Effector memory CD8-positive, alpha-beta T cell (primary cell): ENCODE measurements around the gene TMEM269.

Experiments used
- ATAC-seq: fragments of 150-1000 bp; cut with Tn5 transposase; replicated peaks from 2 replicates; pipeline ENCODE4 v1.10.0; 2021; ENCODE audit warnings: mild to moderate bottlenecking, moderate library complexity
- DNase-seq, 3 experiments: peaks; one replicate each; pipeline ENCODE4 v3.0.0; 2021
- H3K27ac Mint-ChIP-seq, 2 donors: one replicate each; pipeline ENCODE4 v1.8.0; 2022; ENCODE audit warnings: mild to moderate bottlenecking in 2 of 2, mixed read lengths in 2 of 2, moderate library complexity in 2 of 2
- H3K27me3 Mint-ChIP-seq, 2 donors: one replicate each; pipeline ENCODE4 v1.8.0; 2022; ENCODE audit warnings: mixed read lengths in 2 of 2
- H3K36me3 Mint-ChIP-seq: one replicate; pipeline ENCODE4 v1.8.0; 2022; ENCODE audit warnings: mild to moderate bottlenecking, moderate library complexity, mixed read lengths; ENCODE audit not compliant: insufficient read depth
- H3K4me1 Mint-ChIP-seq, 2 donors: one replicate each; pipeline ENCODE4 v1.8.0; 2022; ENCODE audit warnings: low read depth in 2 of 2, mixed read lengths in 2 of 2
- H3K4me3 Mint-ChIP-seq, 2 donors: one replicate each; pipeline ENCODE4 v1.8.0; 2022; ENCODE audit warnings: mild to moderate bottlenecking in 2 of 2, mixed read lengths in 2 of 2, moderate library complexity in 2 of 2
- H3K9me3 Mint-ChIP-seq, 2 donors: one replicate each; pipeline ENCODE4 v1.8.0; 2022; ENCODE audit warnings: mixed read lengths in 2 of 2

Gene TMEM269

DNA sequence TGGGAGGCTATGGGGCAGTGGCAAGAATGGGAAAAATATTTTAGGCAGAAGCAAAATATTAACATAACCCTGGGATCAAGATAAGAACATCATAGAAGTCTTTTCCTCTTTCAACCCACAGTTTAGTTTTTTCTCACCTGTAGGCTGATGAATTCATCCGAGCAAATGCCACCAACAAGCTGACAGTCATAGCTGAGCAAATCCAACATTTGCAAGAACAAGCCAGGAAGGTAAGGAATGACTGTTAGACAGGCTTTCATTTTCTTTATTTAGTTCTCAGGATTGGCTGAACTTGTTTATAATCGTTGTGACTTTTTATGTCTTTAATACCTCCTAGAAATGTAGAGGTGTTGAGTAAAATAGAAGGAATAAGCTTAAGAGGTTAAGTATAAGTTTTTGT is 11.4 kb upstream of the TMEM269 start:
- Mint-ChIP-seq H3K36me3 (peaks cover 45% of the 10 kb centered on the region), H3K9me3 (no peaks in the 10 kb centered on the region), H3K27me3 (no peaks in the 10 kb centered on the region), H3K4me1 (peaks cover 22 to 35% of the 10 kb centered on the region in 2 donors), H3K4me3 (no peak overlapping the region), H3K27ac (peak overlapping the region; percentile 38 to 55)
- DNase-seq (no peak), ATAC-seq (no peak)

DNA sequence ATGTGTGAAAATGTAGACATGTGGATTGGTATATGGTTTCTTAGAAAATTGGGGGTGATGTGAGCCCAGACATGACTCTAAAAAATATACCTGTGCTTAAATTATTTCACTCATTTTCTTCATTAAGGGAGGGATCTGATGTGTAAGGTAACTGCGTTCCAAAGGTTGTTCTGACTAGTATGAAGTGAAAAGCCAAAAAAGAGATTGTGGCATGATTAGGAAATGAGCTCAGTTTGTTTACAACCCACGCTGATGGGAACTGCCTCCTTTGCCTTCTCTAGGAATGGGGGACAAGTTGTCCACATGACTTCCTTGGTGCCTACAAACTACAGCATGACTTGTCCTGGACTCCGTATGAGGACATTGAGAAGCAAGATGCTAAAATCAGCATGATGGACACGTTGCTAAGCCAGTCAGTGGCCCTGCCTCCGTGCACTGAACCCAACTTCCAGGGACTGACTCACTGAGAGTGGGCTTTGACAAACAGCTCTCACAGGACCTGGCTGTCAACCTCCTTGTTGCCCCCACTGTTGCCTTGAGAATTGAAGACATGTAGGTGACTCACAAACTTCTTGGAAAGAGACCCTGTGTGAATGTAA is 9.8 kb upstream of the TMEM269 start:
- no peaks in the 10 kb centered on the region for H3K9me3 Mint-ChIP-seq
- peaks cover 48% of the 10 kb centered on the region for H3K36me3 Mint-ChIP-seq
- DNase-seq (no peak), ATAC-seq (no peak)
- no peaks in the 10 kb centered on the region for H3K27me3 Mint-ChIP-seq
- no peak overlapping the region for H3K27ac Mint-ChIP-seq
- H3K4me3 Mint-ChIP-seq, result no peak overlapping the region
- H3K4me1 Mint-ChIP-seq, result peaks cover 21 to 22% of the 10 kb centered on the region in 2 donors

DNA sequence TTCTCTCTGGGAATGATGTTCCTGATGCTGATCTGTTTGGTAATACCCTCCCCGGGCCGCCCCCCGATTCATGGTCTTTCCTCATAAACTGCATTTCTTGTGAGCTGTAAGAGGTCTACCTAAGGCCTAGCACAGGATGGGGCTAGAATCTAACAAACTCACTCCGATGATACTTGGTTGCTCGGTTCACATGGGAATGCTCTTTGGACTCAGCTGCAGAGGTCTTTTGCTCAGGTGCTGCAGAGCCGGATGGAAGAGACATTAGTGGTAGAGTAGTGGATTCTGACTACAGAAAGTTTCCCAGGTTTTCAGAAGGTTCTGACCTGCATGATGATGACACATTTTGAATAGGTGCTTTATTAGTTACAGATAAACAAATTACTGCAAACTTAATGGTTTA is 8.3 kb upstream of the TMEM269 start:
- no peaks in the 10 kb centered on the region for H3K9me3 Mint-ChIP-seq
- DNase-seq (no peak), ATAC-seq (no peak)
- H3K36me3 Mint-ChIP-seq, result peaks cover 47% of the 10 kb centered on the region
- peak overlapping the region in 1 of 2 donors; percentile 25 for H3K27ac Mint-ChIP-seq
- H3K4me1 Mint-ChIP-seq, result peaks cover 12 to 23% of the 10 kb centered on the region in 2 donors
- H3K27me3 Mint-ChIP-seq, result no peaks in the 10 kb centered on the region
- no peak overlapping the region for H3K4me3 Mint-ChIP-seq

DNA sequence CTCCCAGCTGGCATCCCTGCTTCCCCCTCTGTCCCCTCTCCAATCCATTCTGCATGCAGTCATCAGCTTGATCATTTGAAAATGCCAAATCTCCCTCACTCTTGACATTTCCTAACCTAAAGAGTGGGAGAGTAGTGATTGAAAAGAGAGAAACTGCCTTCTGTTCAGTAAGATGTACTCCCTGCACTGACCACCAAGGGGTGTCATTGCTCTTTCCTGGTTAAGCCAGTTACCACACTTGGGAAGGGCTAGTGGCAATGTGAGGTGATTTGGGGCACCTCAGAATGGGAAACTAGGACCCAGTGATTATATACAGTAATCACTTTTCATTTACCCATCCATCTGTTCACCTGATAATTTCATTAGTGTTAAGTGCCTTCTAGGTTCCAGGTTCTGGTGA is 6.9 kb upstream of the TMEM269 start:
- Mint-ChIP-seq H3K9me3 (no peaks in the 10 kb centered on the region), H3K36me3 (peaks cover 55% of the 10 kb centered on the region), H3K27ac (peak overlapping the region; percentile 13 to 60), H3K4me1 (peaks cover 4 to 20% of the 10 kb centered on the region in 2 donors), H3K4me3 (no peak overlapping the region), H3K27me3 (no peaks in the 10 kb centered on the region)
- ATAC-seq (peak; percentile 42), DNase-seq (no peak)

DNA sequence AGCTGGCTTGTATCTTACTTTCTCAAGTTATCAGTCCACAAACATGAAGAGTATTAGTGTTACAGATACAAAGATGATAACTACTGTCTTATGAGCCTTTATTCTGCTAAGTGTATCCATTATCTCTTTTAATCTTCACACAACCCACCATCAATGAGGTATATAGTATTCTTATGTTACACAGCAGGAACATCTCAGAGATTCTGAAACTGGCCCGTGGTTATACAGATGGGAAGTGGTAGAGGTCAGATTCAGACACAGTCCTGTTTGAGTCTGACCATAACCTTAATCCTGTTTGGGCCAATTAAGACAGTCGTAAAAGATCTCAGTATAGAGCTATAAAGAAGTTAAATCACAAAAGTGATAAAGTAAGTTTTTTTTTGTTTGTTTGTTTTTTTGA is 5.1 kb upstream of the TMEM269 start:
- peaks cover 48% of the 10 kb centered on the region for H3K36me3 Mint-ChIP-seq
- DNase-seq, result no peak
- peaks cover 0 to 22% of the 10 kb centered on the region in 2 donors for H3K4me1 Mint-ChIP-seq
- H3K27me3 Mint-ChIP-seq, result no peaks in the 10 kb centered on the region
- no peak overlapping the region for H3K27ac Mint-ChIP-seq
- no peak overlapping the region for H3K4me3 Mint-ChIP-seq
- H3K9me3 Mint-ChIP-seq, result no peaks in the 10 kb centered on the region
- ATAC-seq, result no peak

DNA sequence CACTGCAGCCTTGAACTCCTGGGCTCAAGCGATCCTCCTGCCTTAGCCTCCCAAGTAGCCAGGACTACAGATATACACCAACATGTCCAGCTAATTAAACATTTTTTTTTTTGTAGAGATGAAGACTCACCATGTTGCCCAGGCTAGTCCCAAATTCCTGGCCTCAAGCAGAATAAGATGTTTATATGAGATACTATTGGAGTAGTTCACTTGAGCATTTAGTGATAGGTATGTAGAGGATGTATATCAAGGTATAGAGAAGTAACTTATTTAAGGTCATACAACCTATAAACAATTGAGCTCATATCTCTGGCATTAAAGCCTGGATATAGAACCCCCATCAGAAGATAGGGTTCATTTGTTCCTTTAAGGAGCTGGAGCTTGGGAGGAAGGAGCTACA is 4.6 kb upstream of the TMEM269 start:
- ATAC-seq, result no peak
- Mint-ChIP-seq H3K4me1 (peaks cover under 1 to 25% of the 10 kb centered on the region in 2 donors), H3K27me3 (no peaks in the 10 kb centered on the region), H3K27ac (no peak overlapping the region), H3K36me3 (peaks cover 44% of the 10 kb centered on the region), H3K4me3 (no peak overlapping the region), H3K9me3 (no peaks in the 10 kb centered on the region)
- no peak for DNase-seq

DNA sequence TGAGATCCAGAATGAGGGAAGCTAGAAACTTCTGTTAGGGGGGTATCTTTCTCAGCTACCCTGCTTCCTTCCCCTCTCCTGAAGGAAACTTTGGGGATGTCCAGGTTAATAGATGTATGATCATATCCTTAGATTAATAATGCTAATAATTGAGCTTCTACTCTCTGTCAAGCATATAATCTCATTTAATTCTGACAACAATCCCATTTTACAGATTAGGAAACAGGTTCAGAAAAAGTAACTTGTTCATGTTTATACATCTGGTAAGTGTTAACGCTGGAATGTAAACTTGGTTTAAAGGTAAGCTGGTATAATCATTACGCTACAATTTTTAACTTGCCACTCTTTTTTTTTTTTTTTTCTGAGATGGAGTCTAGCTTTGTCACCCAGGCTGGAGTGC is 1.7 kb upstream of the TMEM269 start:
- Mint-ChIP-seq H3K9me3 (no peaks in the 10 kb centered on the region), H3K4me1 (peaks cover 9 to 30% of the 10 kb centered on the region in 2 donors), H3K27ac (no peak overlapping the region), H3K4me3 (no peak overlapping the region), H3K36me3 (peaks cover 27% of the 10 kb centered on the region), H3K27me3 (no peaks in the 10 kb centered on the region)
- DNase-seq (no peak), ATAC-seq (no peak)

DNA sequence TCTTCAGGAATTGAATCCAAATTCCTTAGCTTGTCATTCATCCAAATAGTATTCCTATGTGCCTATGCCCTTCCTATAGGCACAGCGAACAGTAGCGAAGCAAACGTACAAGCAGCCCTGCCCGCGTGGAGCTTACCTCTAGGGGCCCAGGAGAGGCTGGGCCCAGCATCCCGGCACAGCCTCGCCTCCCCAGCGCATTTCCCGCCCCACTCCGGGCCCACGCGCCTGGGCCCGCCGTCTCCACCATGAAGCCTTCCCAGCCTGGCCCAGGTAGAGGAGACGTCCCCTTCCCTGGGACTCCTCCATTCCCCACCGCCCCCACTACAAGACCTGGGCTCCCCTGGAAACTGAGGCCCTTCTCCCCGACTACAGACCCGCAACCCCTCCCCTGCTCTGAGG is 245 bp upstream of the TMEM269 start:
- Mint-ChIP-seq H3K27me3 (no peaks in the 10 kb centered on the region), H3K4me1 (peaks cover 9 to 25% of the 10 kb centered on the region in 2 donors), H3K36me3 (peaks cover 20% of the 10 kb centered on the region), H3K4me3 (peak overlapping the region; percentile 43 to 74), H3K27ac (peak overlapping the region; percentile 14 to 15), H3K9me3 (no peaks in the 10 kb centered on the region)
- ATAC-seq (no peak), DNase-seq (no peak)

DNA sequence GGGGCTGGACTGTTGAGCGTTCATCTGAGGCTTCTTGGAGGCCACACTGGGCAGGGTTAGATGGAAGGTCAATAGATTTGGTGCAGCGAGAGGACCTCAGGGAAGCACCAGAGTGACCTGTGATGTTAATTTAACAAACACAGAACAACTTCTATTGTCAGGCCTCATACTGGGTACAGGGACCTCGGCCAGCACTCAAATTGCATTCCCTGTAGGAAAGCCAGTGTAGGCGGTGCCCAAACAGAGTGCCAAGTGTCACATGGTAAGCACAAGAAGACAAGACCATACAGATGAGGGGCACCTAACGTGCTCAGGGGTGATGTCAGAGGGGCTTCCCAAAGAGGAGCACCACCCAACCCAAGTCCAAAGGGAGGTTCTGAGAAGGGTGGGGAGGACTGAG is 1.3 kb downstream of the TMEM269 start:
- DNase-seq (no peak), ATAC-seq (no peak)
- Mint-ChIP-seq H3K4me3 (peak overlapping the region; percentile 74 to 84), H3K4me1 (peaks cover 9 to 20% of the 10 kb centered on the region in 2 donors), H3K9me3 (no peaks in the 10 kb centered on the region), H3K27me3 (no peaks in the 10 kb centered on the region), H3K27ac (peak overlapping the region; percentile 55 to 72), H3K36me3 (peaks cover 20% of the 10 kb centered on the region)

DNA sequence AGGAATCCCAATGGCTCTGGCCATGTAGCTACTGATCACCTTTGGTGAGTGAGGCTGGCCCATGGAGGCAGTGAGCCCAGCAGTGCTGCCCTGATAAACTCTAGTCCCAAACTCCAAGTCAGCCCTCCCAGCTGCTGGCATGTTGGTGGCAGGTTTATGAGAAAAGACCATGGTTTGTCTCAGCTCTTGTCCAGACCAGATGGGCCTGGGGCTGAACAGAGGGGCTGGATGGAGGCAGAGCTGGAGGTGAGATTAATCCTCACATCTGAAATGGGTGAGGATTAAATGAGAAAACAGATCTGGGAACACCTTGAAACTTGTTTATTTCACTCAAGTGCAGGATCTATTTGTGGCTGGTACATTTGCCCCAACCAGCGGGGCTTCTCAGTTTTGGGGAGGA is 3.2 kb downstream of the TMEM269 start:
- ATAC-seq (no peak), DNase-seq (no peak)
- Mint-ChIP-seq H3K27ac (no peak overlapping the region), H3K36me3 (peaks cover 8% of the 10 kb centered on the region), H3K9me3 (no peaks in the 10 kb centered on the region), H3K4me1 (peaks cover 9 to 17% of the 10 kb centered on the region in 2 donors), H3K4me3 (no peak overlapping the region), H3K27me3 (no peaks in the 10 kb centered on the region)

DNA sequence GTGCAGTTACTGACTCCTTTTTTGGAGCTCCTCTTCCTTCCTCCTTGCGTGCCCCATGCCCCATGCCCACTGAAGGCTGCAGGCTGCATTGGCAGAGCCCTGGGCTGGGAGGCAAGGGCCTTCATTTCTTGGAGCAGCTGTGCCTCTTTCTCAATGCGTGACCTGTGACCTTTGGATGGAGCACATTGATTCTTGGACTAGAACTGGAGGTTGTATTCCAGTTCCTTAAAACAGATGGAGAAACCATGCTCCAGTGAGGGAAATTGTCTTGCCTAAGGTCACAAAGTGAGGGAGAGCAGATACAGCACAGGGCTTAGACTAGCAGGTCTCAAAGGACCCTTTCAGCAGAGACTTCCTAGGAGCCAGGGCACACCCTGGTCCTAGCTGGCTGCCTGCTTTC is 9.0 kb downstream of the TMEM269 start:
- H3K9me3 Mint-ChIP-seq, result no peaks in the 10 kb centered on the region
- H3K36me3 Mint-ChIP-seq, result no peaks in the 10 kb centered on the region
- ATAC-seq (no peak), DNase-seq (no peak)
- H3K4me1 Mint-ChIP-seq, result no peaks in the 10 kb centered on the region
- H3K4me3 Mint-ChIP-seq, result no peak overlapping the region
- no peaks in the 10 kb centered on the region for H3K27me3 Mint-ChIP-seq
- H3K27ac Mint-ChIP-seq, result no peak overlapping the region

DNA sequence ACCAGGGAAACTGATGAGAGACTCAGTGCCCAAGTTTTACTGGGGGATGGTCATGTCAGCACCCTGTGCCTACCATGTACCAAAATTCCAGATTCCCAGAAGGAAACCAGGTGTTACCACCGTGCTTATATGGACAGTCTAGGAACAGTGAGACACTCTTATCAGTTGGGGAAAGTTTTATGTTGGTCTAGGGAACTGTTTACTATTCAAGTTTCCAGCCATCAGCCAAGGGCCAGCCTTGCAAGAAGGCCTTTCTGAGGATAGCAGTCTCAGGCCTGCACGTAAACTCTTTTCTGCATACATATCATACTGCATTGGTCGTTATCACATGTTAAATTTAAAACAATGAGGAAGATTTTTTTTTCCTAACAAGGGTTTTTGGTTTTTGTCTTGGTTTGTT is 12.6 kb downstream of the TMEM269 start:
- no peak for DNase-seq
- no peak for ATAC-seq
- no peak overlapping the region for H3K4me3 Mint-ChIP-seq
- H3K27ac Mint-ChIP-seq, result no peak overlapping the region
- H3K27me3 Mint-ChIP-seq, result peaks cover 6 to 13% of the 10 kb centered on the region in 2 donors
- no peaks in the 10 kb centered on the region for H3K4me1 Mint-ChIP-seq
- no peaks in the 10 kb centered on the region for H3K36me3 Mint-ChIP-seq
- no peaks in the 10 kb centered on the region for H3K9me3 Mint-ChIP-seq

DNA sequence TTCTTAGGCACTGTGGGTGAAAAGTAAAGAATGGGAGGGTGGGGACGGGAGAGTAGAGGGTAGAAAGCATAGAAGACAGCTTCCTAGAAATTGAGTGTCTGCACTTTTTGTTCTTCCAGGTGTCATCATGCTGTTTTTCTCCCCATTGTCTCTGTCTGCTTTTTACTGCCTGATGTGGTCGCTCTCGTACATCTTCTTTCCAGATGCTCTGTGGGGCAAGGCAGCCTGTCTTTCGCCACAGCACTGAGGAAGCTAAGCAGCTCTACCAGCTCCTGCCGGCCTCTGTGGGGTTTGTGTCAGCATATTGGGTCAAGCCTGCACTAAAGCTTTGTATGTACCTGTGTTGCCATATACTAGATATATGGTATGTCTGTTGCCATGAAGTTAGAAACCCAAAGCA is 13.2 kb downstream of the TMEM269 start:
- Mint-ChIP-seq H3K9me3 (no peaks in the 10 kb centered on the region), H3K27ac (no peak overlapping the region), H3K4me1 (no peaks in the 10 kb centered on the region), H3K27me3 (peaks cover 6 to 13% of the 10 kb centered on the region in 2 donors), H3K4me3 (no peak overlapping the region), H3K36me3 (no peaks in the 10 kb centered on the region)
- DNase-seq (no peak), ATAC-seq (no peak)

DNA sequence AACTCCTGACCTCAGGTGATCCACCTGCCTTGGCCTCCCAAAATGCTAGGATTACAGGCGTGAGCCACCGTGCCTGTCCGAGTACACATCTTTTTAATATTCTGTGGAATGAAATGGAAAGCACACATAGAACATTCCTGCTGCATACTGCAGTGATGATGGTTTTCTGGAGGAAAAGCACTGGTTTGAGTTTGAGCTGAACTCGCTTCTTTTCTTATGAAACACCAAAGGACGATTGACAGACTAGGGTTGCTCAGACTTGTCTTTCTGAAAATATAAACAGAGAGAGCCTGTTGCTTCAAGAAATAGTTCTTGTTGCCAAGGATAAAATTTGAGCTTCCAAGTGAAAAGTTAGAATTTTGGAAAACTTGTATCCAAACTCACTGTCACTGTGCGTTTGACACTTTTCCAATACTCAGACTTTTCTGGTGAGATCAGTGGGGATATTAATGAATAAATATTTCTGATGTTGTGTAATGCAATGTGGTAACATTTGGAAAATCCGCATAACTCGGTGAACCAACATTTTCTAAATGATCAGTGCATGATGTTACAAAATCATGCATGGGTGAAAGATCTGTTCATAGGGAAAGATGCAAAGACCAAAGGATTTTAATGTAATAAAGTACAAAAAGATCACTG is 17.2 kb downstream of the TMEM269 start:
- H3K36me3 Mint-ChIP-seq, result peaks cover 5% of the 10 kb centered on the region
- H3K4me3 Mint-ChIP-seq, result no peak overlapping the region
- ATAC-seq (no peak), DNase-seq (no peak)
- H3K27ac Mint-ChIP-seq, result no peak overlapping the region
- peaks cover 6 to 13% of the 10 kb centered on the region in 2 donors for H3K27me3 Mint-ChIP-seq
- no peaks in the 10 kb centered on the region for H3K4me1 Mint-ChIP-seq
- H3K9me3 Mint-ChIP-seq, result no peaks in the 10 kb centered on the region
